ENCODE results near the gene BCL10. TPM values are rescaled to one million over a fixed set of nuclear protein-coding genes. Genes with fewer than 3 reads are reported as not detected.

BCL10 gene
- total and polyA plus RNA-seq, 2 of the 13 experiments (the other 11 are each of a cell fraction or from before 2014, with no cell fraction given): 3.7 to 14.1 TPM

DNA sequence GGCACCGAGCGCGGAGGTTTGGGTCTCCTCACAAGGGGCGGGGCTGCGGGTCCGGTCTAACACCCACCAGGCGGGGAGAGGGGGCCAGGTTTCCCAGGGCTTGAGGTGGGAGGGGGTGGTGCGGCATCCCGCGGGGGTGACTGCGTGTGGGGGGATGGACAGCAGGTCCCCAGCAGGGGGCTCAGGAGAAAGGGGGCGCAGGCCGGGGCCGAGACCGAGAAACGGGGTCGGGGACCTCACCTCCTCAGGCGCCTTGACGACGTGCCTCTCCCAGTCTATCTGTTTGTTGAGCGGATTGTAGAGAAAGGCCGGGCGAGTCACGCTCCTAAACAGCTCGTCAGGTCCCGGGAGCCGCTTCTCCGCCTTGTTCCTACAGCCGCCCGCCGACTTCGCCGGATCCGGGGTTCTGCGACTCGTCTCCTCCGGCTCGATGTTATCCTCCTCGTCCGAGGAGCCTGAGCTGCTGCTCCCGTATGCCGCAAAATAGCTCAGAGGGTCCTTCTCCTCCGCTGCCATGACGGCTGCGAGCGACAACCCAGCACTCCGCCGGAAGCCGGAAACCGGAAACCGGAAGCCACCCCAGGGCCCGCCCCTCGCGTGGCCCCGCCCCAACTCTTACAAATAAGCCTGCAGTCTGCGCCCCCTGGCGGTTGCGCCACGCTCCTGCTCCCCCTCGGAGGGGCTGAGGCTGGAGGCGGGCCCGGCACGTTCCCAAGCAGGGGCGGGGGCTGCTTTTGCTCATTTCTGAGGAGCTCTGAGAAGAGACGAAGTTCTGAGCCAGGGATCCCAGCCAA is 17.1 kb downstream of the BCL10 start, which contains the start of gene C1orf52 (continued):
- TF ChIP-seq ZNF282 (IDR thresholded peaks at IDR 0.05; ENCODE audit: partially characterized antibody) (no peak), KLF13 (CRISPR knock-in tag; IDR thresholded peaks at IDR 0.05) (no peak), ZNF747 (CRISPR knock-in tag; IDR thresholded peaks at IDR 0.05; ENCODE audit: borderline replicate concordance) (no peak), ZNF496 (CRISPR knock-in tag; IDR thresholded peaks at IDR 0.05; ENCODE audit: insufficient replicate concordance) (no peak), ZNF704 (CRISPR knock-in tag; IDR thresholded peaks at IDR 0.05; ENCODE audit: borderline replicate concordance) (0 out of 2 replicates have a peak, but pooled peaks have one; percentile 55), GATAD2A (CRISPR knock-in tag; IDR thresholded peaks at IDR 0.05) (peak; percentile 26; the same call in 1 of the 2 replicates), SIN3A (IDR thresholded peaks at IDR 0.05; ENCODE audit: borderline replicate concordance, low read depth, low read length) (peak; percentile 94), PHF5A (CRISPR knock-in tag; IDR thresholded peaks at IDR 0.05; ENCODE audit: low read depth, unreplicated experiment) (no peak), ZBTB43 (CRISPR knock-in tag; conservative IDR thresholded peaks at IDR 0.05) (0 out of 2 replicates have a peak, but pooled peaks have one; percentile 48), ZNF224 (CRISPR knock-in tag; IDR thresholded peaks at IDR 0.05) (no peak), ZFYVE20 (CRISPR knock-in tag; IDR thresholded peaks at IDR 0.05; ENCODE audit: borderline replicate concordance, low read depth) (no peak), RAD21 (CRISPR knock-in tag; IDR thresholded peaks at IDR 0.05) (peak; percentile 71), THAP11 (CRISPR knock-in tag; IDR thresholded peaks at IDR 0.05) (peak; percentile 85), TBP (CRISPR knock-in tag; IDR thresholded peaks at IDR 0.05) (no peak), ZNF136 (CRISPR knock-in tag; IDR thresholded peaks at IDR 0.05; ENCODE audit: low read depth) (no peak), ERF (CRISPR knock-in tag; IDR thresholded peaks at IDR 0.05) (no peak), ZNF24 (IDR thresholded peaks at IDR 0.05) (no peak), ZNF740 (CRISPR knock-in tag; IDR thresholded peaks at IDR 0.05) (0 out of 2 replicates have a peak, but pooled peaks have one; percentile 36), ZNF451 (CRISPR knock-in tag; IDR thresholded peaks at IDR 0.05) (no peak), ZNF562 (CRISPR knock-in tag; IDR thresholded peaks at IDR 0.05; ENCODE audit: borderline replicate concordance) (no peak), ZNF577 (CRISPR knock-in tag; IDR thresholded peaks at IDR 0.05; ENCODE audit: borderline replicate concordance, low read depth) (no peak), ZBTB2 (CRISPR knock-in tag; IDR thresholded peaks at IDR 0.05; ENCODE audit: low read depth) (no peak)
- TF ChIP-seq, protein P1, sequence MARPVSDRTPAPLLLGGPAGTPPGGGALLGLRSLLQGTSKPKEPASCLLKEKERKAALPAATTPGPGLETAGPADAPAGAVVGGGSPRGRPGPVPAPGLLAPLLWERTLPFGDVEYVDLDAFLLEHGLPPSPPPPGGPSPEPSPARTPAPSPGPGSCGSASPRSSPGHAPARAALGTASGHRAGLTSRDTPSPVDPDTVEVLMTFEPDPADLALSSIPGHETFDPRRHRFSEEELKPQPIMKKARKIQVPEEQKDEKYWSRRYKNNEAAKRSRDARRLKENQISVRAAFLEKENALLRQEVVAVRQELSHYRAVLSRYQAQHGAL (CRISPR knock-in tag; IDR thresholded peaks at IDR 0.05; ENCODE audit: not compliant biosample characterization): no peak
